K562 (cell line): ENCODE data around the gene EPOP. TPM values are rescaled to one million over a fixed set of nuclear protein-coding genes. Genes with fewer than 3 reads are reported as not detected.

Experiments
- ATAC-seq: fragments of 200-7000 bp; cut with Tn5 transposase; 3 replicates; pipeline ENCODE4 v1.9.1; 2020; ENCODE audit warnings: moderate library complexity
- BruUV-seq: library from RNA; stranded (reverse); fragments of 400-500 nt; replicated peaks from 2 replicates; lab custom pipeline; 2021; lab: Mats Ljungman, UMichigan
- CTCF ChIA-PET: fragments of 300-600 bp; formaldehyde crosslinking; extraction: SDS; loops from one replicate; lab custom pipeline; 2021; ENCODE audit warnings: low intra/inter-chr PET ratio; lab: Yijun Ruan, JAX
- POLR2A ChIA-PET: fragments of 300-600, 350-650 bp; sonication (Branson Sonifier 250); formaldehyde crosslinking; extraction: SDS; loops from one replicate; lab custom pipeline; 2021; ENCODE audit warnings: antibody characterized with exemption, inconsistent platforms; lab: Yijun Ruan, JAX
- DNase-seq, 4 experiments: peaks; one replicate each; pipeline versions ENCODE4 v3.0.0 to v3.0.0-alpha.2; 2011 to 2018; ENCODE audit warnings: low spot score in 3 of 4, mixed read lengths in 3 of 4; ENCODE audit errors: extremely low read depth in 1 of 4
- FAIRE-seq: peaks from 2 replicates; lab custom pipeline; 2011; peaks lifted over from hg19 to GRCh38; lab: Jason Lieb, UNC
- H2AFZ ChIP-seq: 2 replicates; pipeline ENCODE4 v1.6.0; 2011; ENCODE audit warnings: low read depth, low read length, control low read depth, inconsistent platforms
- H3K27ac ChIP-seq: fragments of 200-600 bp; 3 replicates; pipeline ENCODE4 v1.8.0; 2011; ENCODE audit warnings: low read depth, mild to moderate bottlenecking, control low read depth, inconsistent platforms, low read length, moderate library complexity, mixed read lengths; ENCODE audit errors: extremely low read depth
- H3K27me3 ChIP-seq, 2 experiments: fragments of 300-600 bp in 1 of 2; 2 replicates in 1 of 2; 3 replicates in 1 of 2; pipeline versions ENCODE4 v1.6.0 to v1.8.0; 2011; ENCODE audit warnings: inconsistent platforms in 2 of 2, low read length in 2 of 2, mild to moderate bottlenecking in 1 of 2, mixed read lengths in 1 of 2, moderate library complexity in 1 of 2; ENCODE audit not compliant: control insufficient read depth in 2 of 2, insufficient read depth in 2 of 2
- H3K36me3 ChIP-seq: fragments of 300-600 bp; 3 replicates; pipeline ENCODE4 v1.8.0; 2011; ENCODE audit warnings: mild to moderate bottlenecking, low read length, inconsistent platforms; ENCODE audit not compliant: control insufficient read depth, insufficient read depth
- H3K4me1 ChIP-seq, 2 experiments: fragments of 200-600 bp in 1 of 2; replicated peaks in 1 of 2; 2 replicates in 1 of 2; 3 replicates in 1 of 2; pipeline versions ENCODE4 v1.5.1 to v1.8.0; 2011; ENCODE audit warnings: inconsistent platforms in 2 of 2, low read length in 2 of 2, mild to moderate bottlenecking in 1 of 2, mixed read lengths in 1 of 2, moderate library complexity in 1 of 2; ENCODE audit not compliant: control insufficient read depth in 2 of 2, insufficient read depth in 2 of 2
- H3K4me2 ChIP-seq: 2 replicates; pipeline ENCODE4 v1.6.1; 2011; ENCODE audit warnings: low read length, control low read depth, inconsistent platforms, mixed read lengths; ENCODE audit not compliant: insufficient read depth
- H3K4me3 ChIP-seq: fragments of 200-600 bp; sonication (generic), shearing (Covaris generic); 2 replicates; pipeline ENCODE4 v1.5.1; 2016; ENCODE audit warnings: control low read depth, inconsistent platforms
- H3K79me2 ChIP-seq: fragments of 200-600 bp; 3 replicates; pipeline ENCODE4 v1.8.0; 2011; ENCODE audit warnings: low read length, inconsistent platforms; ENCODE audit not compliant: control insufficient read depth, insufficient read depth
- H3K9ac ChIP-seq, 2 experiments: 2 replicates each; pipeline versions ENCODE4 v1.6.0 to v1.6.1; 2011; ENCODE audit warnings: low read depth in 2 of 2, low read length in 2 of 2, control low read depth in 1 of 2, inconsistent platforms in 1 of 2, mild to moderate bottlenecking in 1 of 2, mixed read lengths in 1 of 2; ENCODE audit not compliant: insufficient read depth in 1 of 2
- H3K9me1 ChIP-seq: one replicate; pipeline ENCODE4 v1.6.0; 2011; ENCODE audit warnings: inconsistent platforms, mild to moderate bottlenecking, low read length, moderate library complexity; ENCODE audit not compliant: control insufficient read depth, insufficient read depth
- H3K9me3 ChIP-seq: replicated peaks from 2 replicates; pipeline ENCODE4 v1.5.1; 2011; ENCODE audit warnings: low read depth, low read length, inconsistent platforms; ENCODE audit not compliant: control insufficient read depth, insufficient read depth
- H4K20me1 ChIP-seq: replicated peaks from 2 replicates; pipeline ENCODE4 v1.6.1; 2011; ENCODE audit warnings: low read length, inconsistent platforms, mixed read lengths; ENCODE audit not compliant: control insufficient read depth, insufficient read depth
- MLLT1 ChIP-seq, 2 experiments: fragments of 450-650 bp; IDR thresholded peaks; 2 replicates each; pipeline ENCODE4 v1.6.1; 2016
- SPI1 ChIP-seq: IDR thresholded peaks from 2 replicates; pipeline ENCODE4 v1.6.1; 2011; ENCODE audit warnings: low read depth, low read length, control low read depth, borderline replicate concordance
- ZBTB17 ChIP-seq: fragments of 450-650 bp; formaldehyde crosslinking; IDR thresholded peaks from 2 replicates; pipeline ENCODE4 v1.4.0; 2020; ENCODE audit warnings: mild to moderate bottlenecking
- ZBTB9 ChIP-seq: fragments of 450-650 bp; formaldehyde crosslinking; IDR thresholded peaks from 2 replicates; pipeline ENCODE4 v1.4.0; 2020; ENCODE audit warnings: mild to moderate bottlenecking, moderate library complexity
- ZMIZ1 ChIP-seq, 2 experiments: fragments of 150-350 bp in 1 of 2; IDR thresholded peaks; 2 replicates each; pipeline ENCODE4 v1.6.1; 2012 to 2016; ENCODE audit warnings: low read depth in 2 of 2, low read length in 2 of 2, mild to moderate bottlenecking in 1 of 2, moderate library complexity in 1 of 2
- WGBS: fragments of 100-300 bp; shearing (Covaris generic); methylation state at CpG from one replicate; pipeline ENCODE4 v1.1.6; 2016; ENCODE audit warnings: low coverage, mixed read lengths; ENCODE audit not compliant: insufficient coverage; ENCODE audit errors: missing lambda C conversion rate; 5-methylcytosine and 5-hydroxymethylcytosine counted together
- in situ Hi-C: fragments of 300-500 bp; cut with MboI; formaldehyde crosslinking; loops from 4 replicates; pipeline ENCODE4 v1.15.0; 2018; ENCODE audit warnings: inconsistent platforms, mixed read lengths
- intact Hi-C: fragments of 100-400 bp; cut with micrococcal nuclease; formaldehyde crosslinking; loops from 2 replicates; pipeline ENCODE4 v1.14.2; 2022
- polyA plus RNA-seq, 8 experiments: library from polyadenylated mRNA; depleted of rRNA in 4 of 8; stranded (reverse) in 5 of 8; unstranded in 3 of 8; fragments of >200 nt; fragmentation: Nextera tagmentation in 2 of 8; fragmentation: Illumina TruSeq in 1 of 8; extraction: Ambion mirVana in 2 of 8; extraction: Trizol in 1 of 8; gene quantifications; 2 replicates each; pipeline versions ENCODE4 v1.2.1 to v1.2.3, GENCODE V29; 2011 to 2014; ENCODE audit warnings: inconsistent platforms in 1 of 8, missing spikeins in 1 of 8
- total RNA-seq, 7 experiments: library from RNA; depleted of rRNA in 6 of 7; stranded (reverse); fragments of >200 nt in 6 of 7; fragmentation: Illumina TruSeq in 2 of 7; extraction: Trizol in 2 of 7; gene quantifications; 2 replicates each; pipeline versions ENCODE4 v1.2.1 to v1.2.3, GENCODE V29; 2011 to 2021; ENCODE audit warnings: low replicate concordance in 1 of 7

Gene EPOP
- total and polyA plus RNA-seq, 9 of the 15 experiments (the other 6 are each of a cell fraction or from before 2014, with no cell fraction given), result 0.41 to 10.6 (median 4.6) TPM

- BruUV-seq, result TSS peak; percentile 45
- Histone ChIP-seq H3K27ac (no peak overlapping the region), H2AFZ (no peak overlapping the region), H4K20me1 (no peaks in the 10 kb centered on the region), H3K9me3 (no peaks in the 10 kb centered on the region), H3K4me3 (no peak overlapping the region), H3K4me1 (peaks cover 20 to 30% of the 10 kb centered on the region in 2 experiments), H3K36me3 (no peaks in the 10 kb centered on the region), H3K9me1 (no peaks in the 10 kb centered on the region), H3K9ac (peak overlapping the region in 1 of 2 experiments; percentile 7; a peak in 1 of 4 replicates), H3K79me2 (no peaks in the 10 kb centered on the region; the same call in 2 of the 3 replicates), H3K27me3 (peaks cover 9 to 18% of the 10 kb centered on the region in 2 experiments; a peak in 4 of 5 replicates), H3K4me2 (peak overlapping the region; percentile 3; the same call in 1 of the 2 replicates)
- TF ChIP-seq SPI1, result 0 out of 2 replicates have a peak, but pooled peaks have one; percentile 13
- TF ChIP-seq MLLT1 (IDR thresholded peaks at IDR 0.05), result peak in 1 of 2 experiments; percentile 91; a peak in 2 of 4 replicates
- no peak for TF ChIP-seq ZBTB9 (CRISPR knock-in tag)
- TF ChIP-seq ZMIZ1 (IDR thresholded peaks at IDR 0.05; ENCODE audit: low read depth in 2 of 2, low read length in 2 of 2), result peak in 1 of 2 experiments; percentile 62; a peak in 1 of 4 replicates
- 0 out of 2 replicates have a peak, but pooled peaks have one; percentile 68 for TF ChIP-seq ZBTB17 (CRISPR knock-in tag)
- intact Hi-C loops (loop anchor here (10.0 kb wide), 1 partner anchor 193 kb away; no protein-coding TSS in a partner anchor), in situ Hi-C loops (no loop called here)
- POLR2A ChIA-PET, result interaction anchor here (0.7 kb wide), 1 partner anchor 9 kb away, joined by 3 read pairs; no protein-coding TSS in a partner anchor
- ATAC-seq, result no peak
- CTCF ChIA-PET, result no interaction called here
- no peak for DNase-seq
- WGBS, result 59% methylated on average over 12 of the region's 12 CpGs
- FAIRE-seq, result no peak
Observed at GRCh38 chr17:38671939-38672720, 2.6 kb downstream of the EPOP start.
